GM10266 (cell line): ENCODE data around the gene ARHGAP10.

Experiments used
- DNase-seq: peaks from one replicate; pipeline ENCODE4 v3.0.0; 2012; ENCODE audit errors: extremely low spot score
- TF ChIP-seq, protein P1 (sequence below): IDR thresholded peaks from 2 replicates; pipeline ENCODE4 v1.5.1; 2012; ENCODE audit warnings: mild to moderate bottlenecking, low read depth; ENCODE audit not compliant: control insufficient read depth, insufficient read depth; ENCODE audit errors: missing control alignments

ARHGAP10 gene

DNA sequence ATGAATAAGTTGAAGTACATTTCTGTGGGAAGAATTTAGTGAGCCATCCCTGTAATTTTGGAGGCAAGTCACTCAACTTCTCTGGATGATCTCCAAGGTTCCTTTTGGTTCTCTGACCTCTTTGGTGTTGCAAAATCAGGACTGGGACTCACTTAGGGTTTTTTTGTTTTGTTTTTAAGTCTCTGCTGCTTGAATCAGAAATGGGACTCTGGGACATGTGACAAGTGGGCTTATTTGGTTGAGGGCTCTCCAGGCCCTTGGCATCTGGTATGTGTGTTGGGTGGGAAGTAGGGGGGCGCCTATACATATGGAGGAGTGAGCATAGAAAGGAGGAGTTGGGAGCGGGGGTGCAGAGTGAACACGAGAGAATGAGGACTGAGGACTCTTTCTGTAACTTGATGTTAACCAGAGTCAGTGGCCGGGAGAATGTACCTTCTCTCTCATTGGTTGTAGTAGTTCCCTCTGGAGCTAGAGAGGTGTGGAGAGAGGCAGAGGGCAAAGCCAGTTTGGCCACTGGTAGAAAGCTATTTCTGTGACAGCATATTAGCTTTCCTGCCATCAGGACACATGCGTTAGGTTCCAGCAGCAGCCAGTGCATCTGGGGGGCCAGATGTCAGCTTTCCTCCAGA lies 1.9 kb downstream of the ARHGAP10 start:
- TF ChIP-seq, protein P1, sequence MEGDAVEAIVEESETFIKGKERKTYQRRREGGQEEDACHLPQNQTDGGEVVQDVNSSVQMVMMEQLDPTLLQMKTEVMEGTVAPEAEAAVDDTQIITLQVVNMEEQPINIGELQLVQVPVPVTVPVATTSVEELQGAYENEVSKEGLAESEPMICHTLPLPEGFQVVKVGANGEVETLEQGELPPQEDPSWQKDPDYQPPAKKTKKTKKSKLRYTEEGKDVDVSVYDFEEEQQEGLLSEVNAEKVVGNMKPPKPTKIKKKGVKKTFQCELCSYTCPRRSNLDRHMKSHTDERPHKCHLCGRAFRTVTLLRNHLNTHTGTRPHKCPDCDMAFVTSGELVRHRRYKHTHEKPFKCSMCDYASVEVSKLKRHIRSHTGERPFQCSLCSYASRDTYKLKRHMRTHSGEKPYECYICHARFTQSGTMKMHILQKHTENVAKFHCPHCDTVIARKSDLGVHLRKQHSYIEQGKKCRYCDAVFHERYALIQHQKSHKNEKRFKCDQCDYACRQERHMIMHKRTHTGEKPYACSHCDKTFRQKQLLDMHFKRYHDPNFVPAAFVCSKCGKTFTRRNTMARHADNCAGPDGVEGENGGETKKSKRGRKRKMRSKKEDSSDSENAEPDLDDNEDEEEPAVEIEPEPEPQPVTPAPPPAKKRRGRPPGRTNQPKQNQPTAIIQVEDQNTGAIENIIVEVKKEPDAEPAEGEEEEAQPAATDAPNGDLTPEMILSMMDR, result peak; percentile 17

DNA sequence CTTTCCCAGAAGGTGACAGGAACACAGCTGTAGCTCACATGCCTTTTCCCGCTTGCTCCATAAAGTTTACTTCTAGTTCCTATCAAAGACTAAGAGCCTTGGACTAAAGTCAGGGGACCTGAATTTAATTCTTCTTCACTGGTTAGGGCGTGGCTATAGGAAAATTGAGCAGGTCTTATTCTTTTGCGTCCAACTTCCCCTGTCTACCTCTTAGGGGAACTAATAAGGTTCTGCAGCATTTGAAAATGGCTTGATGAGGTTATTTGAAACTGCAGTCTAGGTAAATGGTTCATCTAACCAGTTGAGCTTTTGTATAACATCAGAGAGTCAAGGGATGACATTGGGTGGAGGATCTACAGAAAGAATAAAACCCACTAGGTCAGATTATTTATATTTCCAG lies 2.6 kb downstream of the ARHGAP10 start:
- DNase-seq, result no peak
- TF ChIP-seq, protein P1, result no peak

More for the DNA sequence above, 1.9 kb downstream of the ARHGAP10 start:
- DNase-seq, result no peak

DNA sequence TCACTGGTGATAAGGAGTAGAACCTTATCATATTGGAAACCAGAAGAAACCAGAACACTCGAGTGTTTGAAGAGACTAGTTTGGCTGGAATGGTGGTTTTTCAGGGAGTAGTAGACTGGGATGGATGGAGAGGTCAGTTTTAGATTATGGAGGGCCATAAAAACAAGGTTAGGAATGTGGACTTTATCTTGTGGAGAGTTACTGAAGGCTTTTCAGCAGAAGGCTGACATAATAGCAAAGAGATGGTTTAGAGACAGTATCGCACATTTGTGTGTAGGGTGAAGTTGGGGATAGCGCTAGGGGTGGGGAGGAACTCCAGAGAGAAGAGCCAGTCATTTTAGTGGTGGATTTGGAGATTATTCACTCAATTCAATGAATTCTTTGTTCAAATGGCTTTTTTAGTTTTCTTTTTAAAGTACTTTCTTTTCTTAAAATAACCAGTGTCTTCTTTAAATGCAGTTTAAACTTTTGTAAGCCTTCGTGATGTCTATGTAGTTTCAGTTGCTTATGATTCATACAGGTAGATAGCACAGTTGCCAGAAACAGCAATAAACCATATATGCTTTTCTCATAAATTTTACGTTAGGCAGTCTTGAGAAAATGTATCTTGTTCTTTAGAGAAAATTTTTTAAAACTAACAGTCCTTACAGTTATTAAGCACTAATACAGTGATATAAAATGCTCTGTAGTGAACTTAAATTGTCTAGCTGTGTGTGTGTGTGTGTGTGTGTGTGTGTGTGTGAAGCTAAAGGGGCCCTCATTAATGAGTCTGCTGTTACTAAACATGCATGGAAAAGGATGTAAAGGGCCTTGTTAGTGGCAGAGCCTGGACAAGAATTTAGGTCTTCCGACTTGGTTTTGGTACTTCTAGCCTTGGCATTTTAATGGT lies 3.8 kb downstream of the ARHGAP10 start:
- TF ChIP-seq, protein P1, result no peak
- peak; percentile 48 for DNase-seq

DNA sequence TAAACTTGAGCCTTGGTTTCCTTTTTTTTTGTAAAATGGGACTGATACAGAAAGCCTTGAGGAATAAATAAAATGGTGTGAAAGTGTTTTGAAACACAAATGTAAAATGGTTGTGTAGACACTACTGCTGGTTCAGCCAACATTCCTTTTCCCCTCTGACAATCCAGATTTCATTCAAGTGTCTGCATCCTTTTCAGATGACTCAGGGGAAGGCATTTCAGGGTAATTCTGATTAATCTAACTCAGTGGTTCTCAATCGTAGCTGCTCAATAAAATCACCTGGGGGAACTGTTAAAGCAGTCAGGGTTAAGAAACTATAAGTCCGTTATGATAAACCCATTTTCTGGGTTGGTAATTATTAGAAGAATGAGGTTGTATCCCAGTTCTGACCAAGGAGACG lies 4.6 kb downstream of the ARHGAP10 start:
- TF ChIP-seq, protein P1, result no peak
- DNase-seq, result no peak

DNA sequence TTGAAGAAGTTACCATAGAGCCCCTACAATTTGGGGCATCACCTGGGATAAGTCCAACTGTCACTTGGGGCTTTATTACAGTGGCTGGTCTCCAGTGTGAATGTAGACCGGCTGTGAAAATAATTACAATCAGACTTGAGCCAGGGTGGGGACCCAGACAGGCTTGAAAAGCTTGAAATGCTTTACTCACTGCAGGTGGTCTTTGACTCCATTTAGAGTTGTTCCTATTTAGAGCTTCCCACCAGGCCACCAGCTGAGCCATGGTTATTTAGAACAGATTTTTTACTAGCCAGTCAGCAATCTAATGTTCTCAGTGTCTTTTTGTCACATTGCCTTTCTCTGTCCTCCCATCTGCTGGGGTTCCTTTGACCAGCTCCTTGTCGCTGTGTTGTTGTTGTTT lies 5.7 kb downstream of the ARHGAP10 start:
- no peak for DNase-seq
- TF ChIP-seq, protein P1, result no peak

DNA sequence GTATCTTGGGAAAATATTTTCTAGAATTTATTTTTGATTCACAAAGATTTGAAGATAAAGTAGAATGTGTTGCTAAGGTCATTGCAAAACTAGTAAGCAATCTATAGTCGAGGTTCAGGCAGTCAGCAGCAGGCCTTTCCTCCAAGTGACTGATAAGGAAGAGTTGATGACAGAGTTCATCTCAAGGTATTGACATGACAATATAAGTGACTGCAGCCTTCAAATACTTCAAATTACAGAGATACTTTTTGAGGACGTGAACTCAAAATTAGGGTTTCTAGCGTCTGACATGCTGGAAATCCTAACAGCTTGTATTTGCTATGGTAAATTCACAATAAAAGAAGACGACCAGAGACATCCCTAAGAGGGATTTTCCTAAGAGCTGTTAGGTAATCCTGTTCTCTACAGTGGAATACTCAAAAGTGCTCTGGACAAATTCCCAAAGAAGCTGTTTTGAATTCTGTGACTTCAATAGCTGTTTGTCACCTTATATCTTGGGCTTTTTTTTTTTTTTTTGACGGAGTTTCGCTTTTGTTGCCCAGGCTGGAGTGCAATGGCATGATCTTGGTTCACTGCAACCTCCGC lies 7.4 kb downstream of the ARHGAP10 start:
- no peak for DNase-seq
- TF ChIP-seq, protein P1, result no peak
